NCI-H1048 (cell line): ENCODE data around the gene SRP14.

Experiments used
- DNase-seq: peaks from one replicate; lab custom pipeline; 2025; lab: John Stamatoyannopoulos, UW

SRP14 gene

GRCh38 chr15:40067921-40068624 is 29.1 kb upstream of the SRP14 start:
- no peak for DNase-seq

GRCh38 chr15:40066589-40066988 is 27.6 kb upstream of the SRP14 start:
- DNase-seq: no peak

- no peak for DNase-seq
Measured at GRCh38 chr15:40065166-40065565, 26.2 kb upstream of the SRP14 start.

- DNase-seq: no peak
Measured at GRCh38 chr15:40064231-40064894, 25.4 kb upstream of the SRP14 start.

- DNase-seq: no peak
Measured at GRCh38 chr15:40063563-40064011, 24.6 kb upstream of the SRP14 start.

- no peak for DNase-seq
Measured at GRCh38 chr15:40062816-40063562, 24.0 kb upstream of the SRP14 start.

- DNase-seq: no peak
Measured at GRCh38 chr15:40061212-40061901, 22.4 kb upstream of the SRP14 start.

GRCh38 chr15:40060236-40060961 is 21.4 kb upstream of the SRP14 start:
- no peak for DNase-seq

GRCh38 chr15:40059821-40060220 is 20.8 kb upstream of the SRP14 start:
- DNase-seq: no peak

- no peak for DNase-seq
Measured at GRCh38 chr15:40058476-40059140, 19.6 kb upstream of the SRP14 start.

- no peak for DNase-seq
Measured at GRCh38 chr15:40055576-40056293, 16.8 kb upstream of the SRP14 start.

- no peak for DNase-seq
Measured at GRCh38 chr15:40054855-40055575, 16.0 kb upstream of the SRP14 start.

GRCh38 chr15:40054605-40054854 is 15.5 kb upstream of the SRP14 start:
- DNase-seq: no peak

GRCh38 chr15:40053831-40054604 is 15.0 kb upstream of the SRP14 start:
- DNase-seq: no peak

- DNase-seq: no peak
Measured at GRCh38 chr15:40053079-40053830, 14.3 kb upstream of the SRP14 start.

- DNase-seq: no peak
Measured at GRCh38 chr15:40052604-40053003, 13.6 kb upstream of the SRP14 start.

GRCh38 chr15:40051616-40052415 is 12.8 kb upstream of the SRP14 start:
- no peak for DNase-seq
